Stimulated activated CD8-positive, alpha-beta memory T cell treated with anti-CD3 and anti-CD28 coated beads, Interleukin-4, amount 100 ng/mL, for 4 hours (primary cell): ENCODE data around the gene CCT8L2.
"Not testable (repeated sequence)": the region's sequence is repeated elsewhere in the genome, so short reads cannot be mapped to it uniquely, and the experiment has no call there.

Experiments used
- DNase-seq, 2 donors: peaks; one replicate each; pipeline ENCODE4 v3.0.0-alpha.2; 2020; ENCODE audit warnings: low read depth in 2 of 2, low spot score in 1 of 2

CCT8L2 gene

GRCh38 chr22:16599648-16600047 lies 7.0 kb upstream of the CCT8L2 start:
- DNase-seq = not testable (repeated sequence)

GRCh38 chr22:16595251-16595650 lies 2.6 kb upstream of the CCT8L2 start:
- not testable (repeated sequence) for DNase-seq

GRCh38 chr22:16594026-16594425 lies 1.4 kb upstream of the CCT8L2 start:
- DNase-seq = no peak

DNA sequence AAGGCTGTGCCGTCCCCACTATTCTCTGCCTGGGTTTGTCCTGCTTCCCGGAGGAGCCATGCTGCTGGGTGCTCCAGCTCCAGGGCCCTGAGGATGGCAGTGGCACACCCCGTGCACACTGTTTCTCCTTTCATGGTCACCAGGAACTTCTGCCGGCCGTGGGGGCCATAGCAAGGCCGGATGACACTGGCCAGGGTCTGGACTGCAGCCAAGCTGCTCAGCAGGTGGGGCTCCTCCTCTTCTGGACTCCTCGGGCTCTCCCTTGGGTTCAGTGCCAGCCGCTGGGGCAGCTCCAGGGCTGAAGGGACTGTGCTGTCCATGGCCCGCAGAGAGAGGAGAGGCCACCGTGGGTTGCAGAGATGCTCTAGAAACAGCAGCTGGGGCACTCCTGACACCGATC lies 379 bp downstream of the CCT8L2 start:
- DNase-seq = not testable (repeated sequence)

- not testable (repeated sequence) for DNase-seq
These were observed 1.5 kb downstream of the CCT8L2 start for GRCh38 chr22:16591136-16591535.

GRCh38 chr22:16586991-16587390 lies 5.6 kb downstream of the CCT8L2 start:
- DNase-seq = no peak

DNA sequence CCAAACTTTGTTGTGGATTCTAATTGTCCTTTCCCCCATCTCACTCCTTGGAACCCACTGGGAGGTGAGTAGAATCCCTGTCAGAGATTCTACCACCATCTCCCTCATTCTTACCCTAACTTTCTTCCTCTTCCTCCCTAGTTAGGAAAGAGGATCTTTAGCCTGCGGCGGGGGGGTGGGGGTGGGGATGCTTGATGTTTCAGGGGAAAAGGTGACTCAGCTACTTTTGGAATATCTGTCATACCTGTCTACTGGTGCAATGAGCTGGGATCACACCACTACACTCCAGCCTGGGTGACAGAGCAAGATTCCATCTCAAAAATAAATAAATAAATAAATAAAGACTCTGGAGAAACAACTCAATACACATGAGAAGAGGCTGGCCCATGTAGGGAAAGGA lies 6.4 kb downstream of the CCT8L2 start:
- DNase-seq = no peak

DNA sequence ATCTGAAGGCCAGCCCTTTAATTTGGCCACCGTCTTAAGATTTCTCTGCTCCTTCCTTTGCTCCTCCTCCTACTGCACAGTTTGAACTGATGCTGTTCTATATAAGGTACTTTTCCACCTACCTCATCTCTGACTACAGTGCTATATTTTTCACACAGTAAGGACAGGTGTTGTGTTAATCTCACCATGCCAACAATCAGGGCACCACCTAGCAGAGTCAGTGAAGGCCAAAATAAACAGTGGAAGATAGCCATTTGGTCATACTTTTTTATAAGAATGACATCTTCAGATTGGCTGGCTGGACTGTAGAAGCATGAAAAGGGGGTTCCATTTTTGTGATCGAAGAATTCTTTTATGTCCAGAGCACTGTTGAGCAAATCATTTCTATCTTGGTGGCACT lies 11.7 kb downstream of the CCT8L2 start:
- DNase-seq = not testable (repeated sequence)

- DNase-seq = not testable (repeated sequence)
These were observed 23.3 kb downstream of the CCT8L2 start for GRCh38 chr22:16569240-16569834.

GRCh38 chr22:16568425-16568758 lies 24.2 kb downstream of the CCT8L2 start:
- no peak for DNase-seq

DNA sequence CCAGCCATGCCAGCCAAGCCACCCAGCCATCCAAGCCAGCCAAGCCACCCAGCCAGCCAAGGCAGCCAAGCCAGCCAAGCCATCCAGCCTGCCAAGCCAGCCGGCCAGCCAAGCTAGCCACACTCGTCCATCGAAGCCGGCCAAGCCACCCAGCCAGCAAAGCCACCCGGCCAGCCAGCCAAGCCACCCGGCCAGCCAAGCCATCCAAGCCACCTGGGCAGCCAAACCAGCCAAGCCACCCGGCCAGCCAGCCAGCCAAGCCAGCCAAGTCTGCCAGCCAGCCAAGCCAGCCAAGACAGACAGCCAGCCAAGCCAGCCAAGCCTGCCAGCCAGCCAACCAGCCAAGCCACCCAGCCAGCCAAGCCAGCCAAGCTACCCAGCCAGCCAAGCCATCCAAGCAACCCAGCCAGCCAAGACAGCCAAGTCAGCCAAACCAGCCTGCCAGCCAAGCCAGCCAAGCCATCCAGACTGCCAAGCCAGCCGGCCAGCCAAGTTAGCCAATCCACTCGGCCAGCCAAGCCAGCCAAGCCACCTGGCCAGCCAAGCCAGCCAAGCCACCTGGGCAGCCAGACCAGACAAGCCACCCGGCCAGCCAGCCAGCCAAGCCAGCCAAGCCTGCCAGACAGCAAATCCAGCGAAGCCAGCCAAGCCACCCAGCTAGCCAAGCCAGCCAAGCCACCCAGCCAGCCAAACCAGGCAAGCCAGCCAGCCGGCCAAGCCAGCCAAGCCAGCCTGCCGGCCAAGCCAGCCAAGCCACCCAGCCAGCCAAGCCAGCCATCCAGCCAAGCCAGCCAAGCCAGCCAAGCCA lies 24.8 kb downstream of the CCT8L2 start:
- not testable (repeated sequence) for DNase-seq

DNA sequence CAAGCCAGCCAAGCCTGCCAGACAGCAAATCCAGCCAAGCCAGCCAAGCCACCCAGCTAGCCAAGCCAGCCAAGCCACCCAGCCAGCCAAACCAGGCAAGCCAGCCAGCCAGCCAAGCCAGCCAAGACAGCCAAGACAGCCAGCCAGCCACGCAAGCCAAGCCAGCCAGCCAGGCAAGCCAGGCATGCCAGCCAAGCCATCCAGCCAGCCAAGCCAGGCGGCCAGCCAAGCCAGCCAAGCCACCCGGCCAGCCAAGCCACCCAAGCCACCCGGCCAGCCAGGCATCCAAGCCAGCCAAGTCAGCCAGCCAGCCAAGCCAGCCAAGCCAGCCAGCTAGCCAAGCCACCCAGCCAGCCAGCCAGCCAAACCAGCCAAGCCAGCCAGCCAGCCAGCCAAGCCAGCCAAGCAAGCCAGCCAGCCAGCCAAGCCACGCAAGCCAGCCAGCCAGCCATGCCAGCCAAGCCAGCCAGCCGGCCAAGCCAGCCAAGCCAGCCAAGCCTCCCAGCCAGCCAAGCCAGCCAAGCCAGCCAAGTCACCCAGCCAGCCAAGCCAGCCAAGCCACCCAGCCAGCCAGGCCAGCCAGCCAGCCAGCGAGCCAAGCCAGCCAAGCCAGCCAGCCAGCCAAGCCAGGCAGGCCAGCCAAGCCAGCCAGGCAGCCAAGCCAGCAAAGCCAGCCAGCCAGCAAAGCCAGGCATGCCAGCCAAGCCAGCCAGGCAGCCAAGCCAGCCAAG lies 26.0 kb downstream of the CCT8L2 start:
- DNase-seq = not testable (repeated sequence)

DNA sequence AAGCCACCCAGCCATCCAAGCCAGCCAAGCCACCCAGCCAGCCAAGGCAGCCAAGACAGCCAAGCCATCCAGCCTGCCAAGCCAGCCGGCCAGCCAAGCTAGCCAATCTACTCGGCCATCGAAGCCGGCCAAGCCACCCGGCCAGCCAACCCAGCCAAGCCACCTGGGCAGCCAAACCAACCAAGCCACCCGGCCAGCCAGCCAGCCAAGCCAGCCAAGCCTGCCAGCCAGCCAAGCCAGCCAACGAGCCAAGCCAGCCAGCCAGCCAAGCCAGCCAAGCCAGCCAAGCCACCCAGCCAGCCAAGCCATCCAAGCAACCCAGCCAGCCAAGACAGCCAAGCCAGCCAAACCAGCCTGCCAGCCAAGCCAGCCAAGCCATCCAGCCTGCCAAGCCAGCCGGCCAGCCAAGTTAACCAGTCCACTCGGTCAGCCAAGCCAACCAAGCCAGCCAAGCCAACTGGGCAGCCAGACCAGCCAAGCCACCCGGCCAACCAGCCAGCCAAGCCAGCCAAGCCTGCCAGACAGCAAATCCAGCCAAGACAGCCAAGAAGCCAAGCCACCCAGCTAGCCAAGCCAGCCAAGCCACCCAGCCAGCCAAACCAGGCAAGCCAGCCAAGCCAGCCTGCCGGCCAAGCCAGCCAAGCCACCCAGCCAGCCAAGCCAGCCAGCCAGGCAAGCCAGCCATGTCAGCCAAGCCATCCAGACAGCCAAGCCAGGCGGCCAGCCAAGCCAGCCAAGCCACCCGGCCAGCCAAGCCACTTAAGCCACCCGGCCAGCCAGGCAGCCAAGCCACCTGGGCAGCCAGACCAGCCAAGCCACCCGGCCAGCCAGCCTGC lies 26.8 kb downstream of the CCT8L2 start:
- not testable (repeated sequence) for DNase-seq

- DNase-seq = not testable (repeated sequence)
These were observed 27.6 kb downstream of the CCT8L2 start for GRCh38 chr22:16564837-16565584.

DNA sequence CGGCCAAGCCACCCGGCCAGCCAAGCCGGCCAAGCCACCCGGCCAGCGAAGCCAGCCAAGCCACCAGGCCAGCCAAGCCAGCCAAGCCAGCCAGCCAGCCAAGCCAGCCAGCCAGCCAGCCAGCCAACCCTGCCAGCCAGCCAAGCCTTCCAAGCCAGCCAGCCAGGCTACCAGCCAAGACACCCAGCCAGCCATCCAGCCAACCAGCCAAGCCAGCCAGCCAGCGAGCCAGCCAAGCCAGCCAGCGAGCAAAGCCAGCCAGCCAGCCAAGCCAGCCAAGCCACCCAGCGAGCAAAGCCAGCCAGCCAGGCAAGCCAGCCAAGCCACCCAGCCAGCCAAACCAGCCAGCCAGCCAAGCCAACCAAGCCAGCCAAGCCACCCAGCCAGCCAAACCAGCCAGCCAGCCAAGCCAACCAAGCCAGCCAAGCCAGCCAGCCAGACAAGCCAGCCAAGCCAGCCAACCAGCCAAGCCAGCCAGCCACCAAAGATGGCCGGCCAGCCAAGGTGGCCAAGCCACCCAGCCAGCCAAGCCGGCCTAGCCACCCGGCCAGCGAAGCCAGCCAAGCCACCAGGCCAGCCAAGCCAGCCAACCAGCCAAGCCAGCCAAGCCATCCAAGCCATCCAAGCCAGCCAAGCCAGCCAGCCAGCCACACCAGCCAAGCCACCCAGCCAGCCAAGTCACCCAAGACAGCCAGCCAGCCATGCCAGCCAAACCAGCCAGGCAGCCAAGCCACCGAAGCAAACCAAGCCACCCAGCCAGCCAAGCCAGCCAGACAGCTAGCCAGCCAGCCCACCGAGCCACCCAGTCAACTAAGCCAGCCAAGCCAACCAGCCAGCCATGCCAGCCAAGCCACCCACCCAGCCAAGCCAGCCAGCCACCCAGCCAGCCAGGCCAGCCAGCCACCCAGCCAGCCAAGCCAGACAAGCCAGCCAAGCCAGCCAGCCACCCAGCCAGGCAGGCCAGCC lies 28.8 kb downstream of the CCT8L2 start:
- no peak for DNase-seq

- no peak for DNase-seq
These were observed 29.7 kb downstream of the CCT8L2 start for GRCh38 chr22:16562711-16563554.

GRCh38 chr22:16561093-16561658 lies 31.4 kb downstream of the CCT8L2 start:
- DNase-seq = not testable (repeated sequence)

DNA sequence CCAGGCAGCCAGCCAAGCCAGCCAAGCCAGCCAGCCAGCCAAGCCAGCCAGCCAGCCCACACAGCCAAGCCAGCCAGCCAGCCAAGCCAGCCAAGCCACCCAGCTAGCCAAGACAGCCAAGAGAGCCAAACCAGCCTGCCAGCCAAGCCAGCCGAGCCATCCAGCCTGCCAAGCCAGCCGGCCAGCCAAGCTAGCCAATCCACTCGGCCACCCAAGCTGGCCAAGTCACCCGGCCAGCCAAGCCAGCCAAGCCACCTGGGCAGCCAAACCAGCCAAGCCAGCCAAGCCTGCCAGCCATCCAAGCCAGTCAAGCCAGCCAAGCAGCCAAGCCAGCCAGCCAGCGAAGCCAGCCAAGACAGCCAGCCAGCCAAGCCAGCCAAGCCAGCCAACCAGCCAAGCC lies 32.0 kb downstream of the CCT8L2 start:
- DNase-seq = not testable (repeated sequence)
